ENCODE measurements around the gene GABRD. TPM values are rescaled to one million over a fixed set of nuclear protein-coding genes. Genes with fewer than 3 reads are reported as not detected.

GABRD gene
- total RNA-seq, 6 experiments from 2014 or later, result 0.55 TPM; not detected in 5

DNA sequence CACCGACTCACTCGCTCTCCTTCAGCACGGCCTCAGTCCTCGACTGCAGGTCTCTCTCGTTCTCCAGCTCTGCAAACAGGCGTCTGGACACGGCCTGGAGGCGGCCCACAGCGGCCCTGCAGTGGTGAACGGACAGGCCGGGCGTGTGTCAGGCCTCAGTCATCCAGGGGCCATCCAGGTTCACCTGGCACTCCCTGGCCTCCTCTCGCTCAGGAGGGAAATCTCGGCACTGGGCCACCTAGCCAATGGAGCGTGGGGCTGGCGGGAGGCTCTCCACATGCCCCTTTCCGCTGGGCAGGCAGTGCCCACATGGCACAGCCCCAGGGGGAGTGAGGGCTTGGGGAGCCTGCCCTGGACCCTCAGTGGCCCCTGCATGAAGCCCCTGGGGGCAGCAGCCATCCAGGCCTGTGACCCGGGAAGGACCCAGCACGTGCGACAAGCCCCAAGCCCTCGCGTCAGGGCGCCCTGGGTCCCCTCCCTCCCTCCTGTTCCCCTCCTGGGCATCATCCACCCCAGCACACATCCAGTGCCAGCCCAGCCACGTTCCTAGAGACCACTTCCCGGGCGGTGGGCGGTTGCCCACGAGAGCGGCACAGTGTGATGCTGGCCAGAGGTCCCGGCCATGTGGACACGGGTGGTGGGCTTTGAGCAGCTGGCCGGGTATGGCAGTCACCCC is 33.6 kb upstream of the GABRD start:
- intact Hi-C loops (cut with DNase I), result no loop called here
- Histone ChIP-seq H3K9me3 (no peaks in the 10 kb centered on the region), H3K4me1 (no peaks in the 10 kb centered on the region), H3K27ac (no peak overlapping the region), H3K36me3 (no peaks in the 10 kb centered on the region), H3K4me3 (no peak overlapping the region), H3K27me3 (no peaks in the 10 kb centered on the region)
- DNase-seq, result no peak
- TF ChIP-seq CTCF (IDR thresholded peaks at IDR 0.05), result no peak
- TF ChIP-seq POLR2A (IDR thresholded peaks at IDR 0.05), result no peak
- WGBS (ENCODE audit: insufficient coverage, low coverage, low lambda C conversion rate, missing lambda C conversion rate), result 55% methylated on average over 8 of the region's 32 CpGs
- ATAC-seq, result no peak

DNA sequence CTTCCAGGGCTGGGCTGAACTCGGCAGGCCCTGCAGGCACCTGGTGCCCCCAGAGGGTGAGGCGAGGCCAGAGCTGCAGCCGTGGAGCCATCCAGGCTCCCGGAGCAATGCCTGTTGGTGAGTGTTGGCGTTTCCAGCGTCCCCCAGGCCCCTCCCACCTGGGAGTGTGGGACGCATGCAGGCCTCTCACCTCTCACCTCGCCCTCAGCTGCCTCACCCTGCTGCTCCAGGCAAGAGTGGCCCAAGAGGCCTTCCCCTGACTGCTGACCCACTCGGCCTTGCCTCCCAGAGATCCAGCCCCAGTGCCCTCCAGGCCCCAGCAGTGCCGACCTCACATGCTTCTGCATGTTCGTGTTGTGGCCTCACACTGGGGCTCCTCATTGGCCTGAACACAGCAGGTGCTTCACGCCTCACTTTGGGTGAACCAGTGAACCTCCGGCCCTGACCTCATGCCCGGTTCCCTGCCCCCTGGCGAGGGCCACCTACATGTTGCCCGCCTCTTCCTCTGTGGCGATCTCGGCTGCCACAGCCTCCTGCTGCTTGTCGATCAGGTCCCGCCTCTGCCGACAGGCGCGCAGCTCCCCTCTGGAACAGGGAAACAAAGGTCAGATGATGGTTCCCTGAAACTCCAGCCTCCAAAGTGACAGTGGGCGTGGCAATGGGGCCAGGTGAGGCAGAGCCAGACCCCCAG is 32.5 kb upstream of the GABRD start:
- no peak for ATAC-seq
- no peak overlapping the region for H3K4me3 ChIP-seq

GRCh38 chr1:1987142-1987510 is 32.0 kb upstream of the GABRD start:
- H3K4me3 ChIP-seq, result no peak overlapping the region
- no peaks in the 10 kb centered on the region for H3K9me3 ChIP-seq
- 81% methylated on average over 8 of the region's 13 CpGs for WGBS (ENCODE audit: insufficient coverage, low coverage, low lambda C conversion rate, missing lambda C conversion rate)
- no peak for DNase-seq
- ATAC-seq, result no peak
- no peaks in the 10 kb centered on the region for H3K4me1 ChIP-seq
- no peaks in the 10 kb centered on the region for H3K36me3 ChIP-seq
- no peak overlapping the region for H3K27ac ChIP-seq
- TF ChIP-seq POLR2A (IDR thresholded peaks at IDR 0.05) (no peak), CTCF (IDR thresholded peaks at IDR 0.05) (no peak)
- intact Hi-C loops (cut with DNase I), result no loop called here
- H3K27me3 ChIP-seq, result no peaks in the 10 kb centered on the region

More for the DNA sequence above, 32.5 kb upstream of the GABRD start:
- TF ChIP-seq POLR2A (IDR thresholded peaks at IDR 0.05) (no peak), CTCF (IDR thresholded peaks at IDR 0.05) (no peak)
- intact Hi-C loops (cut with DNase I), result no loop called here
- H3K9me3 ChIP-seq, result no peaks in the 10 kb centered on the region
- H3K4me1 ChIP-seq, result no peaks in the 10 kb centered on the region
- no peak overlapping the region for H3K27ac ChIP-seq
- no peaks in the 10 kb centered on the region for H3K27me3 ChIP-seq
- 56% methylated on average over 8 of the region's 24 CpGs for WGBS (ENCODE audit: insufficient coverage, low coverage, low lambda C conversion rate, missing lambda C conversion rate)
- H3K36me3 ChIP-seq, result no peaks in the 10 kb centered on the region
- DNase-seq, result no peak

DNA sequence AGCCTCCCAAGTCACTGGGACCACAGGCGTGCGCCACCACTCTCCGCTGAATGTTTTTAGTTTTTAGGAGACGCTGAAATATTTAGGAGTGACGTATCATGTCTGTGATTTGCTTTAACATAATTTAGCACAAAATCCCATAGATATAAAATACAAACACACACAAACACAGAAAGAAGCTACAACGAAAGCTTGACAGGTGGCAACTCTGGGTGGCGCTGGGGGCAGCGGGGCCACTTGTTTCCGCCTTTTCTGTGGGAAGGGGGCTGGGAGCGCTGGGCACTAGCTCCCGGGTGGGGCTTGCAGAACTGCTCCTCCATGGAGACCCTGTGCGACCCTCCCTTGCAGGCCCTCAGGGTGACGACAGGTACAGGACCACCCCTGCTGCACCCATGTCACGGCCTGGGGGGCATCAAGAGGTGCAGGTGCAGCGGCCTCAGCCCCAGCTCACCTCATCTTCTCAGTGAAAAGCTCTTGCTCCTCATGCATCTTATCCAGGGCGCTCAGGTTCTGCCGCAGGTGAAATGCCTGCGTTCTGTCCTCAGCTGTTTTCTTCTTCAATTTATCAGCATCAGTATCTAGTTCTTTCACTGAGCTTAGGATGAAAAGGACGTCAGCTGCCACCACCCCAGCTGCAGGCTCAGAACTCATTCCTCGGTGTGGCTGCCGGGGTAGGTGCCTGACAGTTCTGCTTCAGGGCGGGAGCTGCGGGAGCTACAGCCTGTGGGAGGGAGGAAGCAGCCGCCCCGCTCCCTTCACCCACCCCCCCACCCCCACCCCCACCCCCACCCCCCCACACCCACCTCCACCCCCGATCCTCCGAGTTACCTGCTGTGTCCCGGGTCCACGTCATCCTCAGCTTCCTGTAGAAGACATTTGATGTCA is 30.8 kb upstream of the GABRD start:
- no peak for TF ChIP-seq CTCF (IDR thresholded peaks at IDR 0.05)
- TF ChIP-seq POLR2A (IDR thresholded peaks at IDR 0.05), result no peak
- H3K9me3 ChIP-seq, result no peaks in the 10 kb centered on the region
- ATAC-seq (no peak), DNase-seq (no peak)
- 52% methylated on average over 18 of the region's 29 CpGs for WGBS (ENCODE audit: insufficient coverage, low coverage, low lambda C conversion rate, missing lambda C conversion rate)
- no peak overlapping the region for H3K4me3 ChIP-seq
- H3K27me3 ChIP-seq, result no peaks in the 10 kb centered on the region
- no peaks in the 10 kb centered on the region for H3K4me1 ChIP-seq
- intact Hi-C loops (cut with DNase I), result no loop called here
- H3K27ac ChIP-seq, result no peak overlapping the region
- H3K36me3 ChIP-seq, result no peaks in the 10 kb centered on the region

Measured in right lobe of liver (tissue), 6 donors.